GM23248 (cell line): ENCODE data around the gene HOXA13. TPM values are rescaled to one million over a fixed set of nuclear protein-coding genes. Genes with fewer than 3 reads are reported as not detected.

Source experiments
- DNase-seq: peaks from one replicate; pipeline ENCODE4 v3.0.0-alpha.2; 2015
- H2AFZ ChIP-seq: fragments of 200-600 bp; sonication (generic); 2 replicates; pipeline ENCODE4 v1.6.1; 2016; ENCODE audit warnings: antibody characterized with exemption
- H3F3A ChIP-seq: fragments of 200-600 bp; sonication (generic); 2 replicates; pipeline ENCODE4 v1.6.1; 2016; ENCODE audit warnings: mild to moderate bottlenecking, antibody characterized with exemption, mixed run types; ENCODE audit not compliant: insufficient read depth
- H3K27ac ChIP-seq: fragments of 200-600 bp; sonication (generic); 2 replicates; pipeline ENCODE4 v1.5.1; 2016; ENCODE audit warnings: mild to moderate bottlenecking
- H3K27me3 ChIP-seq: fragments of 200-600 bp; sonication (generic); replicated peaks from 2 replicates; pipeline ENCODE4 v1.6.1; 2016; ENCODE audit warnings: mild to moderate bottlenecking; ENCODE audit not compliant: insufficient read depth
- H3K36me3 ChIP-seq: fragments of 200-600 bp; sonication (generic); 2 replicates; pipeline ENCODE4 v1.6.1; 2016; ENCODE audit warnings: low read depth, mild to moderate bottlenecking
- H3K4me1 ChIP-seq: fragments of 200-600 bp; sonication (generic); 2 replicates; pipeline ENCODE4 v1.6.1; 2016; ENCODE audit warnings: mild to moderate bottlenecking; ENCODE audit not compliant: insufficient read depth
- H3K4me2 ChIP-seq: fragments of 200-600 bp; sonication (generic); one replicate; pipeline ENCODE4 v1.6.1; 2016; ENCODE audit warnings: mild to moderate bottlenecking; ENCODE audit not compliant: unreplicated experiment
- H3K4me3 ChIP-seq: fragments of 200-600 bp; sonication (generic); 2 replicates; pipeline ENCODE4 v1.5.1; 2016; ENCODE audit warnings: mild to moderate bottlenecking
- H3K79me2 ChIP-seq: fragments of 200-600 bp; sonication (generic); 2 replicates; pipeline ENCODE4 v1.6.1; 2016; ENCODE audit warnings: mild to moderate bottlenecking; ENCODE audit not compliant: insufficient read depth
- H3K9ac ChIP-seq: fragments of 200-600 bp; sonication (generic); 2 replicates; pipeline ENCODE4 v1.6.1; 2016; ENCODE audit warnings: mild to moderate bottlenecking
- H3K9me2 ChIP-seq: fragments of 200-600 bp; sonication (generic); 2 replicates; pipeline ENCODE4 v1.6.1; 2016; ENCODE audit warnings: mixed run types, mild to moderate bottlenecking, moderate library complexity; ENCODE audit not compliant: insufficient read depth
- H3K9me3 ChIP-seq: fragments of 200-600 bp; sonication (generic); one replicate; pipeline ENCODE4 v1.6.1; 2017; ENCODE audit warnings: low read depth
- H4K20me1 ChIP-seq: fragments of 200-600 bp; sonication (generic); 2 replicates; pipeline ENCODE4 v1.6.0; 2016; ENCODE audit not compliant: insufficient read depth
- EZH2 ChIP-seq: fragments of 200-600 bp; sonication (generic); IDR thresholded peaks from 2 replicates; pipeline ENCODE4 v1.6.1; 2018; ENCODE audit warnings: antibody characterized with exemption, mild to moderate bottlenecking; ENCODE audit not compliant: insufficient read depth, poor library complexity, severe bottlenecking
- EZH2phosphoT487 ChIP-seq: fragments of 200-600 bp; sonication (generic); IDR thresholded peaks from 2 replicates; pipeline ENCODE4 v1.6.1; 2018; ENCODE audit warnings: antibody characterized with exemption, moderate library complexity, mild to moderate bottlenecking, low read depth; ENCODE audit not compliant: insufficient read depth
- WGBS, 2 experiments: methylation state at CpG; one replicate each; pipeline ENCODE4 v1.1.6; 2015 to 2017; ENCODE audit warnings: low lambda C conversion rate in 2 of 2, low coverage in 1 of 2; ENCODE audit errors: missing lambda C conversion rate in 2 of 2; 5-methylcytosine and 5-hydroxymethylcytosine counted together
- in situ Hi-C: fragments of 300-500 bp; cut with MboI; formaldehyde crosslinking; loops from 2 replicates; pipeline ENCODE4 v1.15.0; 2020
- polyA plus RNA-seq: library from polyadenylated mRNA; unstranded; fragments of >200 nt; fragmentation: Nextera tagmentation; extraction: Ambion mirVana; gene quantifications from 2 replicates; pipeline ENCODE4 v1.2.1, GENCODE V29; 2016
- total RNA-seq: library from RNA; depleted of rRNA; stranded (reverse); fragments of >200 nt; shearing (Covaris generic); gene quantifications from 2 replicates; pipeline ENCODE4 v1.2.3, GENCODE V29; 2014

Gene HOXA13
- total and polyA plus RNA-seq, 2 experiments from 2014 or later, result 0.15 to 0.43 TPM

DNA sequence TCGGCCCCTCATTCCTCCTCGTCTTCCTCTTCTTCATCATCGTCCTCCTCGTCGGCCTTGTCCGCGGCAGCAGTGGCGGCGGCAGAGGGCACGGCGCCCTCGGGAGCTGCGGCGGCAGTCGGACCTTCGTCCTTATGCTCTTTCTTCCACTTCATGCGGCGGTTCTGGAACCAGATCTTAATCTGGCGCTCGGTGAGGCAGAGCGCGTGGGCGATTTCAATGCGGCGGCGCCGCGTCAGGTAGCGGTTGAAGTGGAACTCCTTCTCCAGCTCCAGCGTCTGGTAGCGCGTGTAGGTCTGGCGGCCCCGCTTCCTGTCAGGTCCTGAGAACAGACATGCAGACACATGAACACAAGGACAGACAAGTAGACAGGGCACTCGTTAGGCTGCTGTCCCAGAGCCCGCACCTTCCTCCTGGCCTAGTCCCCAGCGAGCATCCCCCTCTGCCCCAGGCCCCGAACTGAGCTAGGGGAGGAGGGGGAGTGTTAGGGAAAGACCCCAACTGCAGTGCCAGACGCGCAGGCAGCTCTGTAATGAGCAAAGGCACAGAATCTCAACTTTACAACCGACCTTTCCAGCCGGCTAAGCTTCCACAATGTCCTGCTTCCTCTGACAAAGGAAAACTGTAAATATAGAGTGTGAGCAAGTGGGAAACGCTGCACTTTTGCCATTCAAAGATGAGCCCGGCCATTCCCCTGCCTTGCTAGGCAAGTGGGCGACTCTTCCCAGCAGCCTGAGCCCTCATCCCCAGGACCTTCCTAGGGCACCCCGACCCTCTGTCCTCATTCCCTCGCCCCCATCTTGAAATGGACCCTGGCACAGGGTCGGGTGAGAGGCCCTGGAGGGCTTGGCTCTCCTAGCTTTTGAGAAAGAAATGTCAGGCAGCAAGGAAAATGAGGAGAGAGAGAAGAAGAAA, 44.7 kb downstream of the HOXA13 start:
- peak; percentile 34 for DNase-seq
- no peaks in the 10 kb centered on the region for H4K20me1 ChIP-seq
- H3K4me2 ChIP-seq, result peak overlapping the region; percentile 93
- H3K4me1 ChIP-seq, result peaks cover 14% of the 10 kb centered on the region
- H3K79me2 ChIP-seq, result peaks cover 56% of the 10 kb centered on the region
- no peaks in the 10 kb centered on the region for H3K36me3 ChIP-seq
- peak overlapping the region; percentile 96 for H2AFZ ChIP-seq
- no peak for TF ChIP-seq EZH2phosphoT487
- peak overlapping the region; percentile 88 for H3K4me3 ChIP-seq
- WGBS, 2 experiments, result 79 to 81% methylated on average over 46 to 48 of the region's 48 CpGs
- H3K27me3 ChIP-seq, result no peaks in the 10 kb centered on the region
- H3K9me3 ChIP-seq, result no peaks in the 10 kb centered on the region
- peak overlapping the region; percentile 80 for H3K9ac ChIP-seq
- peaks cover 16% of the 10 kb centered on the region for H3F3A ChIP-seq
- in situ Hi-C loops, result loop anchor here (10.0 kb wide), 3 partner anchors 300 to 1290 kb away; no protein-coding TSS in a partner anchor
- H3K27ac ChIP-seq, result peak overlapping the region; percentile 49
- H3K9me2 ChIP-seq, result no peaks in the 10 kb centered on the region

DNA sequence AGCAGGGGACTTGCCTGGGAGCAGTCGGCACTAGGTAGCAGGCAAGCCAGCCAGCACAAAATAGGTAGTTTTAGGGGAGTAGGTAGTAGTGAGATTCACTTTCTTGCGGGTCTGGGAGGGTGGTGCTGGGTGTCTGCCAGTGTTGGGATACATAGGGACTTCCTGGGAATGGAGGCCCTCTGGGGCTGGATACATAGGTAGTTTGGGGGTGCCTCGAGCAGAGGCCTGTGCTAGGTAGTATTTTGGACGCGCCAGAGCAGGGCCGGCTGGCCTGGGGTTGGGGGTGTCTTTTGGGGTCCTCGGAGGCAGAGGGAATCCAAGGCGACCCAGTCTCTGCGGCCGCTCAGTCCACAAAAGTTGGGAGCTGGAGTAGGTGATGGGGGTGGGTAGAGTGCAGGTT, 45.5 kb downstream of the HOXA13 start:
- Histone ChIP-seq H3K9me3 (no peaks in the 10 kb centered on the region), H3K27me3 (no peaks in the 10 kb centered on the region), H3K9me2 (no peaks in the 10 kb centered on the region), H3K36me3 (no peaks in the 10 kb centered on the region), H3K4me1 (peaks cover 20% of the 10 kb centered on the region), H3K9ac (no peak overlapping the region), H3K4me2 (no peak overlapping the region), H4K20me1 (no peaks in the 10 kb centered on the region), H3F3A (peaks cover 24% of the 10 kb centered on the region), H2AFZ (no peak overlapping the region), H3K79me2 (peaks cover 64% of the 10 kb centered on the region), H3K4me3 (no peak overlapping the region), H3K27ac (no peak overlapping the region)
- TF ChIP-seq EZH2 (no peak), EZH2phosphoT487 (no peak)
- 96 to 97% methylated on average over 10 of the region's 10 CpGs for WGBS, 2 experiments
- no peak for DNase-seq
- in situ Hi-C loops, result loop anchor here (10.0 kb wide), 3 partner anchors 300 to 1290 kb away; no protein-coding TSS in a partner anchor

DNA sequence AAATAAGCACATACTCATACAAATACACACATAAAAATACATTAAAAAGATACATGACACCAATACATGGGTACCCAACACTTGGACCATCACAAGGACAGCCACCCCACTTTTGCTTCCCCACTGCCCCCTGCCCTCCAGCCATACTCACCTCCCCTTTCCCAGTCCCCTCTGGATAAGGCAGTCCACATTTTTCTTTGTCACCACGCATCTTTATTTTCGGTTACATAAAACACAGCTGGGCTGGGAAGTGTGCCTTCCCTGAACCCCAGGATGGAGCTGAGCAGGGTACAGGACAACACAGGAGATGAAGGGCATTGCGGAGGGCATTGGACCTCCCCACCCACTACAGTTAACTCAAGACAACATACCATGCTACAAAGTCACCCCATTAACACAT, 46.4 kb downstream of the HOXA13 start:
- Histone ChIP-seq H3K4me2 (no peak overlapping the region), H2AFZ (peak overlapping the region; percentile 88; the same call in 1 of the 2 replicates), H3K9me3 (no peaks in the 10 kb centered on the region), H3K27me3 (no peaks in the 10 kb centered on the region), H3K27ac (peak overlapping the region; percentile 86; the same call in 1 of the 2 replicates), H3K79me2 (peaks cover 72% of the 10 kb centered on the region), H3K9me2 (no peaks in the 10 kb centered on the region), H3K9ac (no peak overlapping the region), H3K36me3 (no peaks in the 10 kb centered on the region), H3K4me1 (peaks cover 28% of the 10 kb centered on the region), H3F3A (peaks cover 29% of the 10 kb centered on the region), H4K20me1 (no peaks in the 10 kb centered on the region), H3K4me3 (no peak overlapping the region)
- DNase-seq, result no peak
- in situ Hi-C loops, result loop anchor here (10.0 kb wide), 3 partner anchors 299 to 1289 kb away; no protein-coding TSS in a partner anchor
- WGBS, 2 experiments, result 90 to 96% methylated on average over 3 of the region's 3 CpGs
- TF ChIP-seq EZH2, result no peak
- TF ChIP-seq EZH2phosphoT487, result no peak

DNA sequence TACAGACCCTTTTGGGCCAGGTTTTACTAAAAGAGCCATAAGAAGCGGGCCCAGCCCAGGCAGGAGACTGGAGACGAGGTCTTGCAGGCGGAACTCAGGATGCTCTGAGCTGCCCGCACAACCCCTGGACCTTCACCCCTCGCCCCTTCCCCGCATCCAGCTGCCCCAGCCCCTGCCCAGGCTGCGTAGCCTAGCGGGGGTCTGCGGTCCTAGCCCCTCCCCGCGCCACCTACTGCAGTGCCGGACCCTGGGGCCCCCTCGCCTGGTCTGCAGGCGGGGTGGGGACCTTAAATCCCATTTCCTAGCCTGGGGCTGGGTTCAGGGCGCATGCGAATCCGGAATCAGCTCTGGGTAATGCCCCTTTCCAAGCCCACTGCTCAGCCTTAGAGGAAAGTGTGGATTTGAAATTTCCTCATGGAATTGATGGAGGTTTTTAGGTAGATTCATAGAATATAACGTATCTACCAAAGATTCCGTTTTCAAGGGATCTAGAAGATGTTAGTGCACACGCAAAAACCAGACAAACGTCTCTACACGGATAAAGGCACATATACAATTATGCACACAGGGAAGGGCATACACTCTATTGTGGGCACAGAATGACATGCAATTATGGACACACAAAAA, 47.0 kb downstream of the HOXA13 start:
- Histone ChIP-seq H3K27ac (peak overlapping the region; percentile 86), H4K20me1 (no peaks in the 10 kb centered on the region), H3K9me3 (no peaks in the 10 kb centered on the region), H3K9ac (peak overlapping the region; percentile 87), H3F3A (peaks cover 29% of the 10 kb centered on the region), H3K27me3 (no peaks in the 10 kb centered on the region), H3K4me2 (peak overlapping the region; percentile 98), H3K9me2 (no peaks in the 10 kb centered on the region), H3K4me3 (peak overlapping the region; percentile 89), H3K4me1 (peaks cover 33% of the 10 kb centered on the region), H3K79me2 (peaks cover 78% of the 10 kb centered on the region), H2AFZ (peak overlapping the region; percentile 88), H3K36me3 (no peaks in the 10 kb centered on the region)
- WGBS, 2 experiments, result 23 to 29% methylated on average over 16 to 22 of the region's 22 CpGs
- no peak for DNase-seq
- TF ChIP-seq EZH2 (no peak), EZH2phosphoT487 (no peak)
- in situ Hi-C loops, result loop anchor here (10.0 kb wide), 3 partner anchors 298 to 1288 kb away; no protein-coding TSS in a partner anchor
